Astrocyte (in vitro differentiated cells and primary cell): ENCODE measurements around the gene TAS2R3.

ENCODE experiments used
- CTCF ChIP-seq: IDR thresholded peaks from 2 replicates; pipeline ENCODE4 v1.5.1; 2011; ENCODE audit warnings: low read depth, mild to moderate bottlenecking, inconsistent platforms, low read length, moderate library complexity; ENCODE audit not compliant: insufficient read depth
- EZH2 ChIP-seq: IDR thresholded peaks from 2 replicates; pipeline ENCODE4 v1.6.1; 2012; ENCODE audit warnings: mild to moderate bottlenecking, low read length, inconsistent platforms; ENCODE audit not compliant: insufficient read depth

- no peak for TF ChIP-seq CTCF
- no peak for TF ChIP-seq EZH2
Measured at GRCh38 chr7:141742229-141742628, 21.7 kb upstream of the TAS2R3 start.
